ENCODE data around the gene IGHMBP2. TPM values are rescaled to one million over a fixed set of nuclear protein-coding genes. Genes with fewer than 3 reads are reported as not detected.

Gene IGHMBP2
- total and polyA plus RNA-seq, 9 of the 15 experiments (the other 6 are each of a cell fraction or from before 2014, with no cell fraction given) = 1.6 to 24.8 (median 14.5) TPM

DNA sequence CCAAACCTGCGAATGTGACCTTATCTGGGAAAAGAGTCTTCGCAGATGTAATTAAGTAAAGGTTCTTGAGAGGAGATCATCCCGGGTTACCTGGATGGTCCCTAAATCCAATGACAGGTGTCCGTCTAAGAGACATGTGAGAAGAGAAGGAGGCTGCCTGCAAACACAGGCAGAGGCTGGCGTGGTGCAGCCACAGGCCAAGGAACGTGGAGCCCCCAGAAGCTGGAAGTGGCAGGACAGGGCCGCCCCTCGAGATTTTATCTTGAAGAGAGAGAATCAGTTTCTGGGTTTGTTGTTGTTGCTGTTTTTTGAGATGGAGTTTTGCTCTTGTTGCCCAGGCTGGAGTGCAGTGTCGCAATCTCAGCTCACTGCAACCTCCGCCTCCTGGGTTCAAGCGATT lies 43.5 kb downstream of the IGHMBP2 start:
- in situ Hi-C loops (cut with MboI) (no loop called here), intact Hi-C loops (cut with micrococcal nuclease) (no loop called here)
- DNase-seq (ENCODE audit: extremely low read depth in 1 of 4, low spot score in 3 of 4) (no peak), FAIRE-seq (no peak), ATAC-seq (no peak)
- ChIA-PET CTCF (ENCODE audit: low intra/inter-chr PET ratio) (no interaction called here), POLR2A (interaction anchor here (0.6 to 0.7 kb wide), 2 partner anchors 66 to 84 kb away, joined by 3 read pairs; partner anchors contain the start of gene MRGPRF)
- no peaks in the 10 kb centered on the region for H3K36me3 ChIP-seq (ENCODE audit: control insufficient read depth, insufficient read depth, low read length)
- no peaks in the 10 kb centered on the region for H3K27me3 ChIP-seq (ENCODE audit: control insufficient read depth in 2 of 2, insufficient read depth in 2 of 2, low read length in 2 of 2)
- no TSS peak for BruUV-seq (replicated peaks)
- no peak overlapping the region for H2AFZ ChIP-seq (ENCODE audit: low read depth, low read length)
- TF ChIP-seq EGR1 (conservative IDR thresholded peaks at IDR 0.05) (no peak), CEBPB (tag; IDR thresholded peaks at IDR 0.05) (peak; percentile 77), KLF1 (tag; IDR thresholded peaks at IDR 0.05) (no peak), TEAD1 (CRISPR knock-in tag; IDR thresholded peaks at IDR 0.05) (no peak)
- H3K9me1 ChIP-seq (ENCODE audit: control insufficient read depth, insufficient read depth, low read length) = no peaks in the 10 kb centered on the region
- H3K9ac ChIP-seq (ENCODE audit: insufficient read depth in 1 of 2, low read depth in 2 of 2, low read length in 2 of 2) = no peak overlapping the region
- no peak overlapping the region for H3K27ac ChIP-seq (ENCODE audit: extremely low read depth, low read depth, low read length)
- no peaks in the 10 kb centered on the region for H3K79me2 ChIP-seq (ENCODE audit: control insufficient read depth, insufficient read depth, low read length)
- H3K4me1 ChIP-seq (replicated peaks in 1 of 2; ENCODE audit: control insufficient read depth in 2 of 2, insufficient read depth in 2 of 2, low read length in 2 of 2) = peaks cover 5 to 14% of the 10 kb centered on the region in 2 experiments; a peak in 4 of 5 replicates
- H3K4me3 ChIP-seq = no peak overlapping the region
- no peaks in the 10 kb centered on the region for H3K9me3 ChIP-seq (replicated peaks; ENCODE audit: control insufficient read depth, insufficient read depth, low read depth, low read length)
- H4K20me1 ChIP-seq (replicated peaks; ENCODE audit: control insufficient read depth, insufficient read depth, low read length) = no peaks in the 10 kb centered on the region
- WGBS (ENCODE audit: insufficient coverage, low coverage, missing lambda C conversion rate) = 39% methylated on average over 7 of the region's 11 CpGs
- H3K4me2 ChIP-seq (ENCODE audit: insufficient read depth, low read length) = no peak overlapping the region

GRCh38 chr11:68948496-68948895 lies 44.8 kb downstream of the IGHMBP2 start:
- H3K9me1 ChIP-seq (ENCODE audit: control insufficient read depth, insufficient read depth, low read length) = no peaks in the 10 kb centered on the region
- no peak overlapping the region for H3K4me3 ChIP-seq
- H2AFZ ChIP-seq (ENCODE audit: low read depth, low read length) = no peak overlapping the region
- H3K9me3 ChIP-seq (replicated peaks; ENCODE audit: control insufficient read depth, insufficient read depth, low read depth, low read length) = no peaks in the 10 kb centered on the region
- H3K4me1 ChIP-seq (replicated peaks in 1 of 2; ENCODE audit: control insufficient read depth in 2 of 2, insufficient read depth in 2 of 2, low read length in 2 of 2) = peaks cover 5 to 11% of the 10 kb centered on the region in 2 experiments; a peak in 4 of 5 replicates
- H3K79me2 ChIP-seq (ENCODE audit: control insufficient read depth, insufficient read depth, low read length) = no peaks in the 10 kb centered on the region
- no peaks in the 10 kb centered on the region for H4K20me1 ChIP-seq (replicated peaks; ENCODE audit: control insufficient read depth, insufficient read depth, low read length)
- DNase-seq (ENCODE audit: extremely low read depth in 1 of 4, low spot score in 3 of 4) = no peak
- ChIA-PET POLR2A (no interaction called here), CTCF (ENCODE audit: low intra/inter-chr PET ratio) (no interaction called here)
- H3K27ac ChIP-seq (ENCODE audit: extremely low read depth, low read depth, low read length) = no peak overlapping the region
- no peak for FAIRE-seq
- no peaks in the 10 kb centered on the region for H3K27me3 ChIP-seq (ENCODE audit: control insufficient read depth in 2 of 2, insufficient read depth in 2 of 2, low read length in 2 of 2)
- no peak overlapping the region for H3K4me2 ChIP-seq (ENCODE audit: insufficient read depth, low read length)
- no peak overlapping the region for H3K9ac ChIP-seq (ENCODE audit: insufficient read depth in 1 of 2, low read depth in 2 of 2, low read length in 2 of 2)
- in situ Hi-C loops (cut with MboI) = no loop called here
- H3K36me3 ChIP-seq (ENCODE audit: control insufficient read depth, insufficient read depth, low read length) = no peaks in the 10 kb centered on the region
- BruUV-seq (replicated peaks) = no TSS peak
- ATAC-seq = no peak
- intact Hi-C loops (cut with micrococcal nuclease) = no loop called here
- WGBS (ENCODE audit: insufficient coverage, low coverage, missing lambda C conversion rate) = 23% methylated on average over 2 of the region's 2 CpGs
- no peak for TF ChIP-seq POLR2G (IDR thresholded peaks at IDR 0.05; ENCODE audit: low read depth, low read length)
- no peak for TF ChIP-seq ZBTB8A (IDR thresholded peaks at IDR 0.05; ENCODE audit: partially characterized antibody)
- no peak for TF ChIP-seq POLR2A (conservative IDR thresholded peaks at IDR 0.05)
- TF ChIP-seq ZC3H4 (CRISPR knock-in tag; IDR thresholded peaks at IDR 0.05; ENCODE audit: borderline replicate concordance) = no peak
- TF ChIP-seq RHOXF2B (CRISPR knock-in tag; conservative IDR thresholded peaks at IDR 0.05) = no peak
- TF ChIP-seq EHMT2 (IDR thresholded peaks at IDR 0.05) = no peak
- TF ChIP-seq GMEB1 (CRISPR knock-in tag; IDR thresholded peaks at IDR 0.05) = no peak
- no peak for TF ChIP-seq BACH1 (tag; IDR thresholded peaks at IDR 0.05)
- TF ChIP-seq KAT7 (CRISPR knock-in tag; IDR thresholded peaks at IDR 0.05; ENCODE audit: borderline replicate concordance) = no peak
- TF ChIP-seq ZNF24 (IDR thresholded peaks at IDR 0.05) = no peak
- no peak for TF ChIP-seq PHTF2 (CRISPR knock-in tag; IDR thresholded peaks at IDR 0.05)
- no peak for TF ChIP-seq SMC3 (conservative IDR thresholded peaks at IDR 0.05; ENCODE audit: insufficient read depth, low read depth, low read length)
- TF ChIP-seq MTA3 (IDR thresholded peaks at IDR 0.05; ENCODE audit: borderline replicate concordance) = no peak
- TF ChIP-seq ZNF75A (CRISPR knock-in tag; IDR thresholded peaks at IDR 0.05) = no peak
- TF ChIP-seq ARHGAP35 (IDR thresholded peaks at IDR 0.05; ENCODE audit: partially characterized antibody) = no peak
- TF ChIP-seq JUNB (CRISPR knock-in tag; conservative IDR thresholded peaks at IDR 0.05) = no peak
